Measurements from ENCODE around the gene ZNF792.
"Not testable (repeated sequence)": the region's sequence is repeated elsewhere in the genome, so short reads cannot be mapped to it uniquely, and the experiment has no call there.

DNA sequence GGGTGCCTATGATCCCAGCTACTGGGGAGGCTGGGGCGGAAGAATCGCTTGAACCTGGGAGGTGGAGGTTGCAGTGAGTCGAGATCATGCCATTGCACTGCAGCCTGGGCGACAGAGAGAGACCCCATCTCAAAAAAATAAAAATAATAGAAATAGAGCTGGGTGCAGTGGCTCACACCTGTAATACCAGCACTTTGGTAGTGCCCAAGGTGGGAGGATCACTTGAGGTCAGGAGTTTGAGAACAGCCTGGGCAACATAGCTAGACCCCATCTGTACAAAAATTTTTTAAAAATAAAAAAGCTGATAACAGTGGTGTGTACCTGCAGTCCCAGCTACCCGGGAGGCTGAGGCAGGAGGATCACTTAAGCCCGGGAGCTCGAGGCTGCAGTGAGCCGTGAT lies 43.4 kb upstream of the ZNF792 start:
- not testable (repeated sequence) for TF ChIP-seq EZH2phosphoT487 (IDR thresholded peaks at IDR 0.05; ENCODE audit: borderline replicate concordance, low read depth); JUND (IDR thresholded peaks at IDR 0.05); RXRA (IDR thresholded peaks at IDR 0.05; ENCODE audit: borderline replicate concordance, low read depth); EP300 (IDR thresholded peaks at IDR 0.05; ENCODE audit: borderline replicate concordance in 1 of 2, low read depth in 1 of 2, low read length in 1 of 2); ELF1 (IDR thresholded peaks at IDR 0.05)
- TF ChIP-seq, protein P1, sequence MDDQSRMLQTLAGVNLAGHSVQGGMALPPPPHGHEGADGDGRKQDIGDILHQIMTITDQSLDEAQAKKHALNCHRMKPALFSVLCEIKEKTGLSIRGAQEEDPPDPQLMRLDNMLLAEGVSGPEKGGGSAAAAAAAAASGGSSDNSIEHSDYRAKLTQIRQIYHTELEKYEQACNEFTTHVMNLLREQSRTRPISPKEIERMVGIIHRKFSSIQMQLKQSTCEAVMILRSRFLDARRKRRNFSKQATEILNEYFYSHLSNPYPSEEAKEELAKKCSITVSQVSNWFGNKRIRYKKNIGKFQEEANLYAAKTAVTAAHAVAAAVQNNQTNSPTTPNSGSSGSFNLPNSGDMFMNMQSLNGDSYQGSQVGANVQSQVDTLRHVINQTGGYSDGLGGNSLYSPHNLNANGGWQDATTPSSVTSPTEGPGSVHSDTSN (IDR thresholded peaks at IDR 0.05): not testable (repeated sequence)
- TF ChIP-seq, protein P2, sequence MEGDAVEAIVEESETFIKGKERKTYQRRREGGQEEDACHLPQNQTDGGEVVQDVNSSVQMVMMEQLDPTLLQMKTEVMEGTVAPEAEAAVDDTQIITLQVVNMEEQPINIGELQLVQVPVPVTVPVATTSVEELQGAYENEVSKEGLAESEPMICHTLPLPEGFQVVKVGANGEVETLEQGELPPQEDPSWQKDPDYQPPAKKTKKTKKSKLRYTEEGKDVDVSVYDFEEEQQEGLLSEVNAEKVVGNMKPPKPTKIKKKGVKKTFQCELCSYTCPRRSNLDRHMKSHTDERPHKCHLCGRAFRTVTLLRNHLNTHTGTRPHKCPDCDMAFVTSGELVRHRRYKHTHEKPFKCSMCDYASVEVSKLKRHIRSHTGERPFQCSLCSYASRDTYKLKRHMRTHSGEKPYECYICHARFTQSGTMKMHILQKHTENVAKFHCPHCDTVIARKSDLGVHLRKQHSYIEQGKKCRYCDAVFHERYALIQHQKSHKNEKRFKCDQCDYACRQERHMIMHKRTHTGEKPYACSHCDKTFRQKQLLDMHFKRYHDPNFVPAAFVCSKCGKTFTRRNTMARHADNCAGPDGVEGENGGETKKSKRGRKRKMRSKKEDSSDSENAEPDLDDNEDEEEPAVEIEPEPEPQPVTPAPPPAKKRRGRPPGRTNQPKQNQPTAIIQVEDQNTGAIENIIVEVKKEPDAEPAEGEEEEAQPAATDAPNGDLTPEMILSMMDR (IDR thresholded peaks at IDR 0.05): not testable (repeated sequence)

Measured in SK-N-SH (cell line).